ENCODE measurements around the gene CDK1.

Gene CDK1

DNA sequence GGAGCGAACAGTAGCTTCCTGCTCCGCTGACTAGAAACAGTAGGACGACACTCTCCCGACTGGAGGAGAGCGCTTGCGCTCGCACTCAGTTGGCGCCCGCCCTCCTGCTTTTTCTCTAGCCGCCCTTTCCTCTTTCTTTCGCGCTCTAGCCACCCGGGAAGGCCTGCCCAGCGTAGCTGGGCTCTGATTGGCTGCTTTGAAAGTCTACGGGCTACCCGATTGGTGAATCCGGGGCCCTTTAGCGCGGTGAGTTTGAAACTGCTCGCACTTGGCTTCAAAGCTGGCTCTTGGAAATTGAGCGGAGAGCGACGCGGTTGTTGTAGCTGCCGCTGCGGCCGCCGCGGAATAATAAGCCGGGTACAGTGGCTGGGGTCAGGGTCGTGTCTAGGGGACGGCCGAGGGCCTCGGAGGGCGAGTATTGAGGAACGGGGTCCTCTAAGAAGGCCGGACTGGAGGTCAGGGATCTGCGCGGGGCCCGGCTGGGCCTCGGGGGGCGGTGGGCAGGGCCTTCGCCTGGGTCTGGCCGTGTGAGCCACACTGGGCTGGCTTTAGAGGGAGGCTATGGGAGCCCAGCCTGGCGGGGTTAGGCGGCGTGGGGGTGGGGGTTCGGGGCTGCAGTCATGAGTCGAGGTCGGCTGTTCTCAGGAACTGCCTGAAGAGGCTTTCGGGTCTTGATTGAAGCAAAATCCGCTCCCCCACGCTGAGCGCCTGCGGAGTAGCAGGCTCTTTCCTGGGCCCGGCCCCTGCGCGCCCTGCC lies at the start of gene CDK1:
CDK1 (plus strand) TSS at position 265 of the 757 bp plus-strand sequence. CDS start 1,688 bp downstream, outside the sequence.
- peak; percentile 90 for DNase-seq (ENCODE audit: low read depth)

DNA sequence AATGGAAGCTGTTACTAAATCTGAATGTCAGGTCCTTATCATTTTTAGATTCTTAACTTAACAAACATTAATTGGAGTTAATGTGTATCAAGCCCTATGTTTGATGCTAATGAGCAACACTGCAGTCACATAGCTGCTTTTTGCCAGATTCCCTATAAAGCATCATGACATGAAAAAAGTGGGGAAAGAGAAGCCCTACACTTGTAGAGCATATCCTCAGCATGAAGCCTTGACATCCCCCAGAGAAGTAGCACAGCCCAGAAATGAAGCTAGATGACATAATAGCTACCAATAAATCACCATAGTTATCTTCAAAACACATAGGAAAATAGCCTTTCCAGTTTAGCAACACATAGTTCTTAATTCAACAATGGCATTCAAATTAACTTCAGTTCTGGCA lies 49.2 kb upstream of the CDK1 start:
- no peak for DNase-seq (ENCODE audit: low read depth)

DNA sequence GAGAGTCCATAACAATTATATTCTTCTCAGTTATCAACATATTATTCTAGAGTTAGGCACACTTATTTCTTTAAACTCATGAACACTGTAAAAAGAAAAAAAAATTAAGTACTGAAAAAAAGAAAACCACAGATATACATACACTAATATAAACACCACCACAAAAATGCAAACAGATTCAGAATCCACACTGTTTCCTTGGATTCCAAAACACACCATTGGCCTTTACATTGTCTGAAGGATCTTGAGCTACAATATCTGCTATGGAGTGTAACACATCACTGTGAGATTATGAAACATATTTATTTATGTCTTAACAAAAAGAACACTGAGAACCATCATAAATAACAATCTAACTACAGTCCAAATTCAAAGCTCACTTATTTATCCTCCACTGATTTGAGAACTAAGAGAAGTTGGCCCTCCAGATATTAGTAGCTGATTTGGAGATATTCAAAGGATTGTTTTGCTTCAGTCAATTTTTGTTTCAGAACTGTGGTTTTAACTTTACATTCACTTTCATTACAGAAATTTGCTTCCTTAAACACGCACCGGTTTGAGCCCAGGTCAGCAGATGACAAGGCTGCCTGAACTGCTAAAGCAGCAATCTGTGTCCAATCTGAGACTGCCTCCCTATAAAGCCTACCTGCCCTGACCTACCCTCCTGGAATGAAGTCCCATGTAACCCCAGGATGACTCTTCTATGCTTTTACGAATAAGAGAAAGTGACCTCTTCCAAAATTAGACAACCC lies 47.0 kb upstream of the CDK1 start:
- DNase-seq (ENCODE audit: low read depth), result no peak

DNA sequence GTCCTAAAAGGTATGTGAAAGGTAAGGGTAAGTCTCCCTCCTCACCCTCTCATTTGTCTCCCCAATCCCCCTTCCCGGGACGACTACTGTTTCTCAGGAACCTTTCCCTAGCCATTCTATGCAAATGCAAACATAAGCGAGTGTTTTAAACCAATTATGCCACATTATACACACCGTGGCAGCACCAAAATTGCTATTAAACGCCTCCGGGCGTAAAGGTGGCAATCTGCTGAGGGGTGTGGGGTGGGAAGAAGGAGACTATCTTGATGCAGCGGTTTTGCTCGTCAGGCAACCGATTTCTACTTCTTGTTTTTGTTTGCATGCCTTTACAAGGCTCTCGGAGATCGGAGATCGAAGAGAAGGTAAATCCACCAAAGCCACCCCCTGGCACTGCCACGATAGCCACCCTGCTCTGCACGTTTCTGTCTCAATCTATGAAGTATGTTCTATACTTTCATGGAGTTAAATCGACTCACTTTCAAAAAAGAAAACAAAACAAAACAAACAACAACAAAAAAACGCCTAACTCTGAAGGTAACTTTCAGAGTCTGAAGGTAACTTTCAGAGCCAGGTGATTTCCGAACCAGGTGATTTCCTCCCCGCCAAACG lies 46.0 kb upstream of the CDK1 start:
- DNase-seq (ENCODE audit: low read depth), result no peak

DNA sequence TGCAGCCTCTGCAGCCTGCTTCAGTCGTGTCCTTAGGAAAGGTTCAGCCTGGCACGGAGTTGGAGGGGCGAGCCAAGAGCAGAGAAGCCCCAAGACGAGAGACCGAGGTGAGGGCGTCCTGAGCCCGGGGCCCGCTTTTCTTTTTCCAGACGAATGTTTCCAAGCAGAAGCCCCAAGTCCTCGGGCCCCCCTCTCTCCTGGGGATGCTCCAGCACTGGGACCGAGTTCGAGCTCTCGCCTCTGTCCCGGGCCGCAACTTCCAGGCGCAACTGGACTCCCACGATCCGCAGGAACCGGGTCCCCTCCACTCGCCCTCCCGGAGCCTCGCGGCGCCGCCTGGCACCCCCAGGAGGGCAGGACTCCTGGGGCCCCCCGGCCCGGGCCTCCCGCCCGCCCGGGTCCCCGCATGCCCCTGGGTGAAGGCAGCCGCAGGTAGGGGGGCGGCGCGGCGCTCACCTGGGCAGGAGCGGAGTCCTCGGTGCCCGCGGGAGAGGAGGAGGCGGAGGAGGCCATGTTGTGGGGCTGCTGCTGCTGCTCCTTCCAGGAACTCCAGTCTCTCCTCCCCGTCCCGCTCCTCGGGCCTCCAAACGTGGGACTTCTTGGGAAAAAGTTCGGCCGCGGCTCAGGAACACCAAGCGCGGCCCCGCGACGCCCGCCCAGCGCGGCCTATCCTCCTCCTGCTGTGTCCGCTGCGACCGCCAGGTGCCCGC lies 45.3 kb upstream of the CDK1 start:
- DNase-seq (ENCODE audit: low read depth), result peak; percentile 9

DNA sequence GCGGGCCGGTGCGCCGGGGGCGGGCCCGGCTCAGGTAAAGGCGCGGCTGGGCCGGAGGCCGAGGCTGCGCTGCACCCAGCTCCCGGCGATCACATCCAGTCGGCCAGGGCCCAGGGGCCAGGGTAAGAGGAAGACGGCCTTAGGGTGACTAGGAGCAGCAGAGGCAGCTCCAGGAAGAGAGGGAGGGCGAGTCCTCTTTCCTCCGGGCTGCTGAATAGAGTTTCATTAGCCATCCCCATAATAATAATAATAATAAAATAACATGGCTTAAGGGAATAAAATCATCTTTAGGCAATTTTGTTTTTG lies 44.8 kb upstream of the CDK1 start:
- no peak for DNase-seq (ENCODE audit: low read depth)

DNA sequence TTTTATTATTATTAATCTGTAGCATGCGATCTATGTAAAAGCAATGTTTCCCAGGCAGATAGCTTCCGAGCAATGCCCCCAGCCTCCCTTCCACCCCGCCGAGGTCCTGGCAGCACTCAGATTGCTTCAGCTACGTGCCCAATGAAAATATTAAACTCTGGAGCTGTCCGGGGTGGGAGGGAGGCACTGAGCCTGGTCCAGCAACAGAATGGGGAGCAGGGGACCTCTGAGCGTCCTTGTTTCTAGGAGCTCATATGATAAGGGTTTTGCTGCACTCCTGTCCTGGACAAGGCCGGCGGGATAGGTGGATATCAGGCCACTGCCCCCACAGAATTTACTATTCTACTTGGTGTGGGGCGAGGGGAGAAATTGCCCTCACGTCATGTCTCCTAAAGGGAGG lies 44.5 kb upstream of the CDK1 start:
- DNase-seq (ENCODE audit: low read depth), result no peak

DNA sequence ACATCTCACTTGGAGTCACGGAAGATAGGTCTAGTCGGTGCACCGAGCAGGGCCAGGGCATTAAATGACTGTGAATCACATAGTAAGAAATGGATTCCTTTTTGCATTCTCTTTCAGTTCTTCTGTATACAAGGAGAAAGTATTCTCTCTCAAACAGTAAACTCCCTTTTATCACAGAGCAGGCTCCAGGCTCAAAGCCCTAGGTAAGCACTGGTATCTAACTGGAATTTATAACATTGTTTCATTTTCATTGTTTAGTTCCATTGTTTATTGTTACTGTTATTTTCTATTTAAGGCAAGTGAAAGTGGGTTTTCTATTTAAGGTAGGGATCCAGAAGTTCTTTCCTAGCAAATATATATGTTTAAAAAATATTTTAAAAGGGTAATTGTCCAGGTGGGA lies 44.1 kb upstream of the CDK1 start:
- DNase-seq (ENCODE audit: low read depth), result no peak

DNA sequence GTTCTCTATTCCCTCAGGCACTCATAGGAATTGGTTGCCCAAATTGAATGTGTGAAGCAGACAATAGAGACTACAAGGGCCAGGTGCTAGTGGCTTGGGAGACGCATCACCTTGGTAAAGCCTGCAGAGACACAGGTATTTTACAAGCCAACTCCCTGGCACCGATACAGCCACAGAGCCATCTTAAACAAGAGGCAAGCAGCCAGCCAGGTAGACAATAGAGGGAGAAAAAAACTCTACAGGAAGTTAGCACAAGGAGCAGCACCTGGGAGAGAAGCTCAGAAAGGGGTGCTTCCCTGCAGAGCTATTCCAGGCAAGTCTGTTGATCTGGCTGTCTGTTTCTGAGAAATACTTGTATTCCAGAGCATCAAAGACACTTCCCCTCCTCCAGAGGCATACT lies 43.0 kb upstream of the CDK1 start:
- no peak for DNase-seq (ENCODE audit: low read depth)

DNA sequence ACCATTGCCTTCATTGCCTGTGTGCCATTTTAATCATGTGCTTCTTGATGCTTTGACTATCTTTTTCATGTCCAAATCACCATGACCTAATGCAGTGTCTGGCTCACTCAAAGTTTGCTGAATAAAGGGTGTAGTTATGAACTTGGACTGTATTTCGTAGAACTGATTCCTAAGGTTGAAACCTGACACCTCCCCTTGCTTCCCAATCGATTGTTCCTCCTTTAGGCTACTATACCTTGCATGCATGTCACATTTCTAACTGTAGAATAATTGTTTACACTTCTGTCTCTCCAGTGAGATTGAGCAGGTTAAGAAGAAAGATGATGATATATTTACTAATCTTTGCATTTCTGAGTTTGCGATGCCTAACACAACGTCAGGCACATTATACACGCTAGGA lies 41.0 kb upstream of the CDK1 start:
- DNase-seq (ENCODE audit: low read depth), result no peak

DNA sequence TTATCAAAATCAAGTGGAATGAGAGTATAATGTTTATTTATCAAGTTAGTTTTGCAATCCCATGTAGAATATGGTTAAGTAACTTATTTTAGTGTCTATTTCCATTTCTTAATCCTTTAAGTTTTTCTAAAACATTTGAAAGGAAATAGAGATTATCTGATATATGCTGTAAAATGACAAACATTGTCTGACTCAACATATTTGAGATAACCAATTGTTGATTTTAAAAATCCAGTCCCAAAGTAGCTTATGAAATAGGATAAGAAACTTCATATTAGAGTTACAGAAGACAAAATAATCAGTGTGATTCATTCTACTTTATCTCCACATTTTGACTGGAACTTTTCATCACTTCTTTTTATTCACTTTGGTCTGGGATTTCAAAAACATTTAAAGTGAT lies 38.7 kb upstream of the CDK1 start:
- no peak for DNase-seq (ENCODE audit: low read depth)

DNA sequence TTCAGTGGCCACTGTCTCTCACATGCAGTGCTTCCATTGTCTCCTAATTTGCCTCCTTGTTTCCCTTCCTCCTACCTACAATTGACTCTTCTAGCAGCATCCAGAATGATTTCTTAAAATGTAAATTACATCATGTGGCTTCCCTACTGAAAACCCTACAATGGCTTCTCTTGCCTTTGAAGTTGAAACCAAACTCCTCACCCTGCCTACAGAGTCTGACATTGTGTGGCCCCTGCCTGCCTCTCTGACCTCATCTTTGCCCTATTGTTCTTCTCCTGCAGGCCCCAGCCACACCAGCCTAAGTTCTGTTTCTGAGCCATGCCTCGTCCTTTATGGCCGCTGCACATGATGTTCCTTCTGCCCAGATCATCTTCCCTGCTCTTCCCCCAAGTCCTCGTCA lies 35.8 kb upstream of the CDK1 start:
- no peak for DNase-seq (ENCODE audit: low read depth)

DNA sequence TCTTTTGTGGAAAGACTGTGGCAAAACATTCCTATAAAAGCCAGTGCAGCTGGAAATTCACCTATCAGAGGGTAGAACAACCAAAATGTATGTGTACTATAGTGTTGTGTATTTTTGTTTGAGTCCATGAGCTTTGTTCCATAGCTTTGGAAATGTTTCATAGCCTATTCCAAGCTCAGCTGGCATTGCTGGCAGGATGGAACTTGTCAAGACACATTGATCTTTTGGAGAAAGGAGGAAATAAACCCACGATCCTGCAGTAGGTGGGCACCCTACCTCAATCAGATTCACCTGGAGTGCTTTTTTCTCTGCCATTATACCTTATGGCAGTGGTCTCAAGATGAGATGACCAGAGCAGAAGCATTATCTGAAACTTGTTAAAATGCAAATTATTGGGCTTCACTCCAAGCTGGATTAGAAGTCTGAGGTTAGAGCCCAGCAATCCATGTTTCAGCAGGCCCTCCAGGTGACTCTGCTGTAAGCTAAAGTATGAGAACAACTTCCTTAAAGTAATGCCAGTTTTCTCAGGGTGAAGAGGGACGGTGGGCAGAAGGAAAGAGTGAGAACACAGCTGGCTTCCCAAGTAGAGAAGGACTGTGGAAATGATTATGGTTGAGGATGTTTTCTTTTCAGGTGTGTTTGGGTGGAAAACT lies 30.3 kb upstream of the CDK1 start:
- no peak for DNase-seq (ENCODE audit: low read depth)

DNA sequence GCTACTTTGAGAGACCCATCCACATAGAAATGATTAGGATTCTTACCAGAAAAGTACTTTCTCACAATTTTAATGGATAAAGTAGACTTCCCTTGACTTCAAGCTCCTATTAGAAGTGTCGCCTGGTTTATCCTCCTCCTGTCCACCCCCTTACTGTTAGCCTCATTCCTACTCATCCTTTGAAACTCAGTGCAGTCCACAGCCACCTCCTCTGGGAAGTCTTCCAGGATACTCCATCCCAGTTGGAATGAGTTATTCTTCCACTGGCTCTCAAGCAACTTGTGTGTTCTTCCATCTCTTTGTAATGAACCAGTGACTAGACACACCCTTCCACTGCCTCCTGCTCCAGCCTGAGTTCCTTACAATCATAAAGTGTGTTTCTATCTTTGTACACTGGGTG lies 25.1 kb upstream of the CDK1 start:
- no peak for DNase-seq (ENCODE audit: low read depth)

DNA sequence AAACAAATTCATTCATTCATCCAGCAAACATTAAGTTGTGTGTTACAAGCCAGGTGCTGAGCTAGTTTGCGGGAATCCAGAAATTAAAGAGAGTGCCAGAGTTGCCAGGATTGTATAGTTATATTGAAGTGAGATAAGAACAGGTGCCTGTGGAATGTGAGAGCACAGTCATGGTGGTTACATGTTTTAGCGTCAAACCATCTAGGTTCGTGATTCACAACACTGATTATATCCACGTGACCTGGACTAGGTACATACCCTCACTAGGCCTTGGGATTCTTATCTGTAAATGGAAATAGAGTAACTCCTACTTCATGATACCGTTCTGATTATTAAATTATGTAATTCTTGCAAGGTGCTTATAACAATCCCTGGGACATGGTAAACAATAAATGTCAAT lies 24.5 kb upstream of the CDK1 start:
- no peak for DNase-seq (ENCODE audit: low read depth)

DNA sequence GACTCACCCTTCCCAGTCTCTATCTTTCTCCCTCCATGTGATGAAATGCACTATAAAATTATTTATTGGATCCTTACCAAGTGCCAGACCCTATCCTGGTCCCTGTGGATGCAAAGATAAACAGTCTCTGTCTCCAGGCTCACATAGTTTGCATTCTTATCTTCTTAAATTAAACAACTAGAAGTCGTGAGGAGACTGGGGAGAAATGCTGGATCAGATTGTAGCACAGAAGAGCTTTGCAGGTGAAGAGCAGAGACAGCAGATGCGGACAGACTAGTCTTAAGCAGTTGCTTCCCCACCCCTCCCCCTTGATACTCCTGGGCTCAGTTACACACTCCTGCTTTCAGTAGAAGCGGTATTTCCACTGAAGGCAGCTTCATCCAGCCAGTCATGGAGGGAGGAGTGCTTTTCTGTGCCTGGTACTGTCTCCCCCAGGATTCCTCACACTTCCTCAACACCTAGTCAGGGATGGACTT lies 20.8 kb upstream of the CDK1 start:
- no peak for DNase-seq (ENCODE audit: low read depth)

DNA sequence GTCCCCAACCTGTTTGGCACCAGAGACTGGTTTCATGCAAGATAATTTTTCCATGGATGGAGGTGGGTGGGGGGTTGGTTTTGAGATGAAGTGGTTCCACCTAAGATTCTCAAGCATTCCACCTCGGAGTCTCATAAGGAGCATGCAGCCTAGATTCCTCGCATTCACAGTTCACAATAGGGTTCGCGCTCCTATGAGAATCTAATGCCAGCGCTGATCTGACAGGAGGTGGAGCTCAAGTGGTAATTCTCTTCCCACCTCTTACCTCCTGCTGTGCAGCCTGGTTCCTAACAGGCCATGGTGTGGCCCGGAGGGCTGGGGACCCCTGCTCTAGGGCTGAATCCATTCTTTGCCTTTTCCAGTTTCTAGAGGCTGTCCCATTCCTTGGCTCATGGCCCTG lies 19.1 kb upstream of the CDK1 start:
- DNase-seq (ENCODE audit: low read depth), result no peak

DNA sequence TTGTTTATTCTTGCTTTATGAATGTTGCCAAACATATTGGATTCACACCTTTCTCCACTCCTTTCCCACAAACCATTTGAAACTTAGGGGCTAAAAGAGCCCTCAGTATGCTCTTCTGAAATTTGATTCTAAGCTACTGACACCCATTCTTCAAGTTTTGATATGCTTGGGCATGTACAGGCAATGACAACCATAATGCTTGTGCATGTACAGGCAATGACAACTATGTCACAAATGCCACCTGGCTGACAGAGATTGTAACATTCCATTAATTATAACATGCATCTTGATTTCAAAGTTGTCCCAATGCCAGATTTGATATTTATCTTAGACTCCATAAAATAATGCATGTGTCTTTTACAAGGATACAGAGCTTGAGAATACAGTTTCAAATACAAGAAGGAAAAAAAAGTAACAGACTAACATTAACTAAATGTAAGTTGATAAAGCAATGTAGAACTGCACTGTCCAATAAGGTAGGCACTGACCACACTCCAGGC lies 17.5 kb upstream of the CDK1 start:
- DNase-seq (ENCODE audit: low read depth), result no peak

DNA sequence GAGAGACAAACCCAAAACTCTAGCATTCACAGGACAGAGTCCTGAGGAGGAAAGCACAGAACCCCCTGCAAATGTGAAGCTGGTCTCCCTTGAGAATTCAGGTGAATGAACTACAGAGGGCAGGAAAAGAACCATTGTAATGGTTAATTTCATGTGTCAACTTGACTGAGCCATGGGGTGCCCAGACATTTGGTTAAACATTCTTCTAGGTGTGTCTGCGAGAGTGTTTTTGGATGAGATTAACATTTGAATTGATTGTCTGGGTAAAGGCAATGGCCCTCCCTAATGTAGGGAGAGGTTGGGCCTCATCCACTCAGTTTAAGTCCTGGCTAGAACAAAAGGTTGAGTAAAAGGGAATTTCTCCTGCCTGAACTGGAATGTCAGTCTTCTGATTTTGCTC lies 15.7 kb upstream of the CDK1 start:
- DNase-seq (ENCODE audit: low read depth), result no peak

DNA sequence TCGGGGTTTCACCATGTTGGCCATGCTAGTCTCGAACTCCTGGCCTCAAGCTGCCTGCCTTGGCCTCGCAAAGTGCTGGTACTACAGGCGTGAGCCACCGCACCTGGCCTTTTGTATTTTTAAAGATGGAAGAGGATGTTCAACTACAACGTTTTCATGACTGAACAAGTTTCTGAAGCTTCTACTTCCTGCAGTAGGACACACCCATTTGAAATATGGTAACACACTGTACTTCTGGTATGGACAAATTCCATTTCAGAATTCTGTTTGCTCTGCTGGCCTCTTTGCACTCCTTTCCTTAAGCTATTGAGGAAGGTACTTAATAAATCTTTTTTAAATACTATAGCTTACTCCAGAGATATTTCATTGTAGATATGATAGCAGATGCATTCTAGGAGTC lies 10.9 kb upstream of the CDK1 start:
- DNase-seq (ENCODE audit: low read depth), result no peak

DNA sequence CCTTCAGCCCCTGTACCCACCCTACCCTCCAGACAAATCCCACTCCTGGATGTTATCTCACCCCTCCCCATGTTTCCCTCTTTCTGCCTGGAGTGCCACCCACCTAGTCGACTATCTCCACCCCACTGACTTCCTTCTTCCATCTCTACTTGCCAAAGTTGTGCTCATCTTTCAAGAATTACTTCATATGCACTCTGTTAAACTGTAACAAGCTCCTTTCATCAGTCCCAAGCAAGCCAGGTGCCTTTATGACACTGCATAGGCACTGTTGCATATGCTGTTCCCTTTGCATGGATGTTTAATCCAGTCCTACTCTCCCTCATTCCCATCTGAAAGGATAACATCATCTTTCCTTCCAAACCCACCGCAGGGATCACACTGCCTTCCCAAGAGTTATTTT lies 8.9 kb upstream of the CDK1 start:
- DNase-seq (ENCODE audit: low read depth), result no peak

DNA sequence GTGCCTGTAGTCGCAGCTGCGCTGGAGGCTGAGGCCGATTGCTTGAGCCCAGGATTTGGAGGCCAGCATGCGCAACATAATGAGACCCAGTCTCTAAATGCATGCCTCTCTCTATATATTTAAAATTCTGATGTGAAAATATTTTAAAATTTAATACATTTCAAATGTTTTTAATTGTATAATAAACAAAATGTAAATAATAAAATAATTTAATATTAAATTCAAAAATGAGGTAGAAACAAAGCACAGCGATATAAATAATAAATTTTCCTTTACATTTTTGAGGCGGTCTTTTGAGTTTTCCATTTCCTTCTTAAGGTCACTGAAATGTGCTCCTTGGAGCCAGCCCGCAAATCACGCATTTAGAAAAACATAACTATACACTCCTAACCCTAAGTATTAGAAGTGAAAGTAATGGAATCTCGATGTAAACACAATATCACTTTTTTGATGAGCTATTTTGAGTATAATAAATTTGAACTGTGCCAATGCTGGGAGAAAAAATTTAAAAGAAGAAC lies 523 bp upstream of the CDK1 start:
- DNase-seq (ENCODE audit: low read depth), result no peak
